NAMALWA (cell line): ENCODE measurements around the gene PCDHGB7.
"Not testable (repeated sequence)": the region's sequence is repeated elsewhere in the genome, so short reads cannot be mapped to it uniquely, and the experiment has no call there.

Experiments used
- DNase-seq: peaks from one replicate; pipeline ENCODE4 v3.0.0-alpha.2; 2015; ENCODE audit warnings: low spot score

PCDHGB7 gene

GRCh38 chr5:141397756-141398551, 19.5 kb upstream of the PCDHGB7 start, which contains the start of gene PCDHGB5:
PCDHGB5 (plus strand) TSS chr5:141397947; CDS start chr5:141398128, 181 bp downstream.
- peak; percentile 56 for DNase-seq

GRCh38 chr5:141398608-141399007, 18.9 kb upstream of the PCDHGB7 start:
- no peak for DNase-seq

- DNase-seq, result no peak
These were observed 17.8 kb upstream of the PCDHGB7 start for GRCh38 chr5:141399555-141400258.

- DNase-seq, result peak; percentile 53
These were observed 14.8 kb upstream of the PCDHGB7 start, which contains the start of gene PCDHGA9 for GRCh38 chr5:141402553-141403243. PCDHGA9 (plus strand) TSS chr5:141402778; CDS start chr5:141402953, 175 bp downstream.

GRCh38 chr5:141403387-141403786, 14.1 kb upstream of the PCDHGB7 start:
- DNase-seq, result no peak

- not testable (repeated sequence) for DNase-seq
These were observed 9.5 kb upstream of the PCDHGB7 start, which contains the start of gene PCDHGB6 for GRCh38 chr5:141407790-141408505. PCDHGB6 (plus strand) TSS chr5:141408021; CDS start chr5:141408203, 182 bp downstream.

GRCh38 chr5:141409598-141410306, 7.7 kb upstream of the PCDHGB7 start:
- DNase-seq, result no peak

- no peak for DNase-seq
These were observed 5.9 kb upstream of the PCDHGB7 start for GRCh38 chr5:141411575-141411974.

- peak; percentile 82 for DNase-seq
These were observed 4.5 kb upstream of the PCDHGB7 start, which contains the start of gene PCDHGA10 for GRCh38 chr5:141412854-141413539. PCDHGA10 (plus strand) TSS chr5:141412987; CDS start chr5:141413176, 189 bp downstream.

GRCh38 chr5:141413540-141414069, 3.9 kb upstream of the PCDHGB7 start:
- no peak for DNase-seq

GRCh38 chr5:141414548-141415274, 2.8 kb upstream of the PCDHGB7 start:
- not testable (repeated sequence) for DNase-seq

GRCh38 chr5:141415275-141415618, 2.2 kb upstream of the PCDHGB7 start:
- DNase-seq, result not testable (repeated sequence)

GRCh38 chr5:141419074-141419880, 1.8 kb downstream of the PCDHGB7 start:
- DNase-seq, result no peak

GRCh38 chr5:141420855-141421488, 3.5 kb downstream of the PCDHGB7 start, which contains the start of gene PCDHGA11:
PCDHGA11 (plus strand) TSS chr5:141421051; CDS start chr5:141421228, 177 bp downstream.
- peak; percentile 50 for DNase-seq

- DNase-seq, result no peak
These were observed 4.0 kb downstream of the PCDHGB7 start for GRCh38 chr5:141421489-141421855.

- no peak for DNase-seq
These were observed 5.3 kb downstream of the PCDHGB7 start for GRCh38 chr5:141422742-141423291.

- DNase-seq, result no peak
These were observed 10.4 kb downstream of the PCDHGB7 start for GRCh38 chr5:141427783-141428426.
